H1 (cell line): ENCODE data around the gene HIVEP3. TPM values are rescaled to one million over a fixed set of nuclear protein-coding genes. Genes with fewer than 3 reads are reported as not detected.

ENCODE experiments used
- ASH2L ChIP-seq: fragments of 200-600, 300-600 bp; sonication (generic); IDR thresholded peaks from one replicate; pipeline ENCODE4 v1.7.1; 2017; ENCODE audit warnings: low read length
- CBX5 ChIP-seq: fragments of 300-800, 300-1000 bp; sonication (generic); IDR thresholded peaks from 2 replicates; pipeline ENCODE4 v1.7.1; 2016; ENCODE audit warnings: antibody characterized with exemption, low read length, low read depth
- SAP30 ChIP-seq: fragments of 300-600 bp; sonication (generic); IDR thresholded peaks from 2 replicates; pipeline ENCODE4 v1.7.1; 2012; ENCODE audit warnings: low read length, moderate library complexity, mild to moderate bottlenecking, inconsistent platforms; ENCODE audit not compliant: insufficient read depth, insufficient replicate concordance
- polyA plus RNA-seq, 7 experiments: library from polyadenylated mRNA; depleted of rRNA in 3 of 7; stranded (reverse) in 5 of 7; unstranded in 2 of 7; fragments of >200 nt in 5 of 7; fragments of 200-250 nt in 2 of 7; gene quantifications; 1 replicate in 5 of 7; 2 replicates in 1 of 7; 4 replicates in 1 of 7; pipeline versions ENCODE4 v1.2.1 to v1.2.3, GENCODE V29; 2011 to 2013; ENCODE audit warnings: missing spikeins in 2 of 7, mixed read lengths in 2 of 7
- total RNA-seq: library from RNA; stranded (reverse); fragmentation: NEBNext Ultra II Directional; extraction: Animal tissue kit (Norgen Biotek cat#: 25700); gene quantifications from 2 replicates; pipeline ENCODE4 v1.2.1, GENCODE V29; 2021
- TF ChIP-seq, protein P1 (sequence below): fragments of 300-600 bp; sonication (generic); IDR thresholded peaks from 2 replicates; pipeline ENCODE4 v1.7.1; 2012; ENCODE audit warnings: low read length, moderate library complexity, mild to moderate bottlenecking, inconsistent platforms; ENCODE audit not compliant: insufficient replicate concordance

Gene HIVEP3
- total and polyA plus RNA-seq, 2 of the 8 experiments (the other 6 are each of a cell fraction or from before 2014, with no cell fraction given) = 0.24 to 0.69 TPM

DNA sequence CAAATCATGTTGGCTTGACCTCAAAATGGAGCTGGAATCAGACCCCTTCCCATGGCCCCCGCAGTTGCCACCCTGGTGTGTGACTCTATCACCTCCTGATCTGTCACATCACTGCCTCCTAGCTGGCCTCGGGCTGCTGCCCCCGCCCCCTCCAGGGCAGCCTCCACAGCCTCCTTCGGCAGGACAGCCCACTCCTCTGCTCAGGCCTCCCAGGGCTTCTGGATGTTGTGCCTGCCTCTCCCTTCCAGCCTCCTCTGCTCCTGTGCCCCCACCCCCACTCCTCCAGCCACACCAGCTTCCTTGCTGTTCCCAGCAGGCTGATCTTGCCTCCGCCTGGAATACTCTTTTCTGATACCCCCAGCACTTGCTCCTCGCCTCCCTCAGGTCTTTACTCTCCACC, 299.9 kb downstream of the HIVEP3 start (continued):
- TF ChIP-seq, protein P1, sequence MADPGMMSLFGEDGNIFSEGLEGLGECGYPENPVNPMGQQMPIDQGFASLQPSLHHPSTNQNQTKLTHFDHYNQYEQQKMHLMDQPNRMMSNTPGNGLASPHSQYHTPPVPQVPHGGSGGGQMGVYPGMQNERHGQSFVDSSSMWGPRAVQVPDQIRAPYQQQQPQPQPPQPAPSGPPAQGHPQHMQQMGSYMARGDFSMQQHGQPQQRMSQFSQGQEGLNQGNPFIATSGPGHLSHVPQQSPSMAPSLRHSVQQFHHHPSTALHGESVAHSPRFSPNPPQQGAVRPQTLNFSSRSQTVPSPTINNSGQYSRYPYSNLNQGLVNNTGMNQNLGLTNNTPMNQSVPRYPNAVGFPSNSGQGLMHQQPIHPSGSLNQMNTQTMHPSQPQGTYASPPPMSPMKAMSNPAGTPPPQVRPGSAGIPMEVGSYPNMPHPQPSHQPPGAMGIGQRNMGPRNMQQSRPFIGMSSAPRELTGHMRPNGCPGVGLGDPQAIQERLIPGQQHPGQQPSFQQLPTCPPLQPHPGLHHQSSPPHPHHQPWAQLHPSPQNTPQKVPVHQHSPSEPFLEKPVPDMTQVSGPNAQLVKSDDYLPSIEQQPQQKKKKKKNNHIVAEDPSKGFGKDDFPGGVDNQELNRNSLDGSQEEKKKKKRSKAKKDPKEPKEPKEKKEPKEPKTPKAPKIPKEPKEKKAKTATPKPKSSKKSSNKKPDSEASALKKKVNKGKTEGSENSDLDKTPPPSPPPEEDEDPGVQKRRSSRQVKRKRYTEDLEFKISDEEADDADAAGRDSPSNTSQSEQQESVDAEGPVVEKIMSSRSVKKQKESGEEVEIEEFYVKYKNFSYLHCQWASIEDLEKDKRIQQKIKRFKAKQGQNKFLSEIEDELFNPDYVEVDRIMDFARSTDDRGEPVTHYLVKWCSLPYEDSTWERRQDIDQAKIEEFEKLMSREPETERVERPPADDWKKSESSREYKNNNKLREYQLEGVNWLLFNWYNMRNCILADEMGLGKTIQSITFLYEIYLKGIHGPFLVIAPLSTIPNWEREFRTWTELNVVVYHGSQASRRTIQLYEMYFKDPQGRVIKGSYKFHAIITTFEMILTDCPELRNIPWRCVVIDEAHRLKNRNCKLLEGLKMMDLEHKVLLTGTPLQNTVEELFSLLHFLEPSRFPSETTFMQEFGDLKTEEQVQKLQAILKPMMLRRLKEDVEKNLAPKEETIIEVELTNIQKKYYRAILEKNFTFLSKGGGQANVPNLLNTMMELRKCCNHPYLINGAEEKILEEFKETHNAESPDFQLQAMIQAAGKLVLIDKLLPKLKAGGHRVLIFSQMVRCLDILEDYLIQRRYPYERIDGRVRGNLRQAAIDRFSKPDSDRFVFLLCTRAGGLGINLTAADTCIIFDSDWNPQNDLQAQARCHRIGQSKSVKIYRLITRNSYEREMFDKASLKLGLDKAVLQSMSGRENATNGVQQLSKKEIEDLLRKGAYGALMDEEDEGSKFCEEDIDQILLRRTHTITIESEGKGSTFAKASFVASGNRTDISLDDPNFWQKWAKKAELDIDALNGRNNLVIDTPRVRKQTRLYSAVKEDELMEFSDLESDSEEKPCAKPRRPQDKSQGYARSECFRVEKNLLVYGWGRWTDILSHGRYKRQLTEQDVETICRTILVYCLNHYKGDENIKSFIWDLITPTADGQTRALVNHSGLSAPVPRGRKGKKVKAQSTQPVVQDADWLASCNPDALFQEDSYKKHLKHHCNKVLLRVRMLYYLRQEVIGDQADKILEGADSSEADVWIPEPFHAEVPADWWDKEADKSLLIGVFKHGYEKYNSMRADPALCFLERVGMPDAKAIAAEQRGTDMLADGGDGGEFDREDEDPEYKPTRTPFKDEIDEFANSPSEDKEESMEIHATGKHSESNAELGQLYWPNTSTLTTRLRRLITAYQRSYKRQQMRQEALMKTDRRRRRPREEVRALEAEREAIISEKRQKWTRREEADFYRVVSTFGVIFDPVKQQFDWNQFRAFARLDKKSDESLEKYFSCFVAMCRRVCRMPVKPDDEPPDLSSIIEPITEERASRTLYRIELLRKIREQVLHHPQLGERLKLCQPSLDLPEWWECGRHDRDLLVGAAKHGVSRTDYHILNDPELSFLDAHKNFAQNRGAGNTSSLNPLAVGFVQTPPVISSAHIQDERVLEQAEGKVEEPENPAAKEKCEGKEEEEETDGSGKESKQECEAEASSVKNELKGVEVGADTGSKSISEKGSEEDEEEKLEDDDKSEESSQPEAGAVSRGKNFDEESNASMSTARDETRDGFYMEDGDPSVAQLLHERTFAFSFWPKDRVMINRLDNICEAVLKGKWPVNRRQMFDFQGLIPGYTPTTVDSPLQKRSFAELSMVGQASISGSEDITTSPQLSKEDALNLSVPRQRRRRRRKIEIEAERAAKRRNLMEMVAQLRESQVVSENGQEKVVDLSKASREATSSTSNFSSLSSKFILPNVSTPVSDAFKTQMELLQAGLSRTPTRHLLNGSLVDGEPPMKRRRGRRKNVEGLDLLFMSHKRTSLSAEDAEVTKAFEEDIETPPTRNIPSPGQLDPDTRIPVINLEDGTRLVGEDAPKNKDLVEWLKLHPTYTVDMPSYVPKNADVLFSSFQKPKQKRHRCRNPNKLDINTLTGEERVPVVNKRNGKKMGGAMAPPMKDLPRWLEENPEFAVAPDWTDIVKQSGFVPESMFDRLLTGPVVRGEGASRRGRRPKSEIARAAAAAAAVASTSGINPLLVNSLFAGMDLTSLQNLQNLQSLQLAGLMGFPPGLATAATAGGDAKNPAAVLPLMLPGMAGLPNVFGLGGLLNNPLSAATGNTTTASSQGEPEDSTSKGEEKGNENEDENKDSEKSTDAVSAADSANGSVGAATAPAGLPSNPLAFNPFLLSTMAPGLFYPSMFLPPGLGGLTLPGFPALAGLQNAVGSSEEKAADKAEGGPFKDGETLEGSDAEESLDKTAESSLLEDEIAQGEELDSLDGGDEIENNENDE = no peak
- TF ChIP-seq SAP30 (no peak), ASH2L (no peak), CBX5 (no peak)
